ENCODE results near the gene SLC38A1.
"Not testable (repeated sequence)": the region's sequence is repeated elsewhere in the genome, so short reads cannot be mapped to it uniquely, and the experiment has no call there.

SLC38A1 gene

GRCh38 chr12:46259713-46260112 is 9.1 kb downstream of the SLC38A1 start:
- peaks cover 9% of the 10 kb centered on the region for H3K4me1 ChIP-seq (ENCODE audit: insufficient read depth, insufficient read length)
- TF ChIP-seq YY1 (IDR thresholded peaks at IDR 0.05; ENCODE audit: insufficient read depth, insufficient read length) = no peak
- TF ChIP-seq SUZ12 (IDR thresholded peaks at IDR 0.05; ENCODE audit: extremely low read depth, insufficient read depth, insufficient read length) = no peak
- TF ChIP-seq ZNF274 (IDR thresholded peaks at IDR 0.05; ENCODE audit: low read depth, low read length) = no peak
- no peak for DNase-seq (ENCODE audit: low read depth, low spot score)
- peaks cover 16% of the 10 kb centered on the region for H3K36me3 ChIP-seq (ENCODE audit: insufficient read depth, insufficient read length, low read length)
- H3K27me3 ChIP-seq (ENCODE audit: insufficient read depth, insufficient read length) = no peaks in the 10 kb centered on the region
- no peak overlapping the region for H3K9ac ChIP-seq (ENCODE audit: insufficient read length, low read depth)
- no peaks in the 10 kb centered on the region for H3K9me3 ChIP-seq (ENCODE audit: insufficient read depth, low read length)
- H3K4me3 ChIP-seq (ENCODE audit: insufficient read length, low read depth) = no peak overlapping the region

GRCh38 chr12:46259071-46259470 is 9.8 kb downstream of the SLC38A1 start:
- H3K4me3 ChIP-seq (ENCODE audit: insufficient read length, low read depth) = no peak overlapping the region
- DNase-seq (ENCODE audit: low read depth, low spot score) = no peak
- no peak for TF ChIP-seq YY1 (IDR thresholded peaks at IDR 0.05; ENCODE audit: insufficient read depth, insufficient read length)
- TF ChIP-seq SUZ12 (IDR thresholded peaks at IDR 0.05; ENCODE audit: extremely low read depth, insufficient read depth, insufficient read length) = no peak
- TF ChIP-seq ZNF274 (IDR thresholded peaks at IDR 0.05; ENCODE audit: low read depth, low read length) = no peak
- no peak overlapping the region for H3K9ac ChIP-seq (ENCODE audit: insufficient read length, low read depth)
- no peaks in the 10 kb centered on the region for H3K9me3 ChIP-seq (ENCODE audit: insufficient read depth, low read length)
- no peaks in the 10 kb centered on the region for H3K27me3 ChIP-seq (ENCODE audit: insufficient read depth, insufficient read length)
- H3K4me1 ChIP-seq (ENCODE audit: insufficient read depth, insufficient read length) = peaks cover 9% of the 10 kb centered on the region
- peaks cover 22% of the 10 kb centered on the region for H3K36me3 ChIP-seq (ENCODE audit: insufficient read depth, insufficient read length, low read length)

GRCh38 chr12:46258129-46258528 is 10.7 kb downstream of the SLC38A1 start:
- no peaks in the 10 kb centered on the region for H3K27me3 ChIP-seq (ENCODE audit: insufficient read depth, insufficient read length)
- no peaks in the 10 kb centered on the region for H3K9me3 ChIP-seq (ENCODE audit: insufficient read depth, low read length)
- H3K9ac ChIP-seq (ENCODE audit: insufficient read length, low read depth) = no peak overlapping the region
- H3K36me3 ChIP-seq (ENCODE audit: insufficient read depth, insufficient read length, low read length) = peaks cover 31% of the 10 kb centered on the region
- H3K4me1 ChIP-seq (ENCODE audit: insufficient read depth, insufficient read length) = peaks cover 9% of the 10 kb centered on the region
- H3K4me3 ChIP-seq (ENCODE audit: insufficient read length, low read depth) = no peak overlapping the region
- no peak for DNase-seq (ENCODE audit: low read depth, low spot score)
- TF ChIP-seq SUZ12 (IDR thresholded peaks at IDR 0.05; ENCODE audit: extremely low read depth, insufficient read depth, insufficient read length) = no peak
- no peak for TF ChIP-seq ZNF274 (IDR thresholded peaks at IDR 0.05; ENCODE audit: low read depth, low read length)
- TF ChIP-seq YY1 (IDR thresholded peaks at IDR 0.05; ENCODE audit: insufficient read depth, insufficient read length) = no peak

GRCh38 chr12:46256942-46257341 is 11.9 kb downstream of the SLC38A1 start:
- H3K4me3 ChIP-seq (ENCODE audit: insufficient read length, low read depth) = no peak overlapping the region
- TF ChIP-seq SUZ12 (IDR thresholded peaks at IDR 0.05; ENCODE audit: extremely low read depth, insufficient read depth, insufficient read length) (no peak), ZNF274 (IDR thresholded peaks at IDR 0.05; ENCODE audit: low read depth, low read length) (no peak), YY1 (IDR thresholded peaks at IDR 0.05; ENCODE audit: insufficient read depth, insufficient read length) (no peak)
- H3K27me3 ChIP-seq (ENCODE audit: insufficient read depth, insufficient read length) = no peaks in the 10 kb centered on the region
- peaks cover 38% of the 10 kb centered on the region for H3K36me3 ChIP-seq (ENCODE audit: insufficient read depth, insufficient read length, low read length)
- DNase-seq (ENCODE audit: low read depth, low spot score) = no peak
- peaks cover 4% of the 10 kb centered on the region; the same call in 1 of the 2 replicates for H3K9me3 ChIP-seq (ENCODE audit: insufficient read depth, low read length)
- no peak overlapping the region for H3K9ac ChIP-seq (ENCODE audit: insufficient read length, low read depth)
- H3K4me1 ChIP-seq (ENCODE audit: insufficient read depth, insufficient read length) = peaks cover 8% of the 10 kb centered on the region

GRCh38 chr12:46253544-46254162 is 15.2 kb downstream of the SLC38A1 start:
- no peak for DNase-seq (ENCODE audit: low read depth, low spot score)
- TF ChIP-seq SUZ12 (IDR thresholded peaks at IDR 0.05; ENCODE audit: extremely low read depth, insufficient read depth, insufficient read length) = no peak
- TF ChIP-seq YY1 (IDR thresholded peaks at IDR 0.05; ENCODE audit: insufficient read depth, insufficient read length) = no peak
- TF ChIP-seq ZNF274 (IDR thresholded peaks at IDR 0.05; ENCODE audit: low read depth, low read length) = no peak
- H3K9ac ChIP-seq (ENCODE audit: insufficient read length, low read depth) = no peak overlapping the region
- no peak overlapping the region for H3K4me3 ChIP-seq (ENCODE audit: insufficient read length, low read depth)
- H3K4me1 ChIP-seq (ENCODE audit: insufficient read depth, insufficient read length) = no peaks in the 10 kb centered on the region
- peaks cover 34% of the 10 kb centered on the region for H3K36me3 ChIP-seq (ENCODE audit: insufficient read depth, insufficient read length, low read length)
- H3K27me3 ChIP-seq (ENCODE audit: insufficient read depth, insufficient read length) = no peaks in the 10 kb centered on the region
- peaks cover 8% of the 10 kb centered on the region; the same call in 1 of the 2 replicates for H3K9me3 ChIP-seq (ENCODE audit: insufficient read depth, low read length)

GRCh38 chr12:46251994-46252393 is 16.8 kb downstream of the SLC38A1 start:
- not testable (repeated sequence) for H3K9ac ChIP-seq (ENCODE audit: insufficient read length, low read depth); H3K4me3 ChIP-seq (ENCODE audit: insufficient read length, low read depth); H3K4me1 ChIP-seq (ENCODE audit: insufficient read depth, insufficient read length); H3K27me3 ChIP-seq (ENCODE audit: insufficient read depth, insufficient read length); H3K9me3 ChIP-seq (ENCODE audit: insufficient read depth, low read length); DNase-seq (ENCODE audit: low read depth, low spot score)
- peaks cover 29% of the 10 kb centered on the region for H3K36me3 ChIP-seq (ENCODE audit: insufficient read depth, insufficient read length, low read length)

GRCh38 chr12:46249960-46250359 is 18.9 kb downstream of the SLC38A1 start:
- H3K9ac ChIP-seq (ENCODE audit: insufficient read length, low read depth); H3K4me1 ChIP-seq (ENCODE audit: insufficient read depth, insufficient read length); H3K4me3 ChIP-seq (ENCODE audit: insufficient read length, low read depth); DNase-seq (ENCODE audit: low read depth, low spot score); H3K27me3 ChIP-seq (ENCODE audit: insufficient read depth, insufficient read length): not testable (repeated sequence)
- Histone ChIP-seq H3K36me3 (ENCODE audit: insufficient read depth, insufficient read length, low read length) (peaks cover 31% of the 10 kb centered on the region), H3K9me3 (ENCODE audit: insufficient read depth, low read length) (peaks cover 15% of the 10 kb centered on the region; the same call in 1 of the 2 replicates)
